Stimulated activated CD8-positive, alpha-beta memory T cell treated with anti-CD3 and anti-CD28 coated beads, Interleukin-12 subunit alpha, Interleukin-12 subunit beta, amount 100 ng/mL, for 24 hours (primary cell): Measurements from ENCODE around the gene CTNND2.

ENCODE experiments used
- DNase-seq: peaks from one replicate; pipeline ENCODE4 v3.0.0-alpha.2; 2020; ENCODE audit errors: extremely low read depth

The CTNND2 gene

GRCh38 chr5:10987925-10988504 is 916.2 kb downstream of the CTNND2 start:
- no peak for DNase-seq

GRCh38 chr5:10987276-10987924 is 916.8 kb downstream of the CTNND2 start:
- DNase-seq: no peak

GRCh38 chr5:10985721-10986110 is 918.5 kb downstream of the CTNND2 start:
- no peak for DNase-seq

GRCh38 chr5:10985091-10985720 is 919.0 kb downstream of the CTNND2 start:
- no peak for DNase-seq

- no peak for DNase-seq
Measured at GRCh38 chr5:10984021-10984715, 920.1 kb downstream of the CTNND2 start.

GRCh38 chr5:10982626-10983025 is 921.6 kb downstream of the CTNND2 start:
- DNase-seq: no peak

GRCh38 chr5:10981932-10982331 is 922.3 kb downstream of the CTNND2 start:
- no peak for DNase-seq

- no peak for DNase-seq
Measured at GRCh38 chr5:10977011-10977410, 927.2 kb downstream of the CTNND2 start.

GRCh38 chr5:10975945-10976344 is 928.3 kb downstream of the CTNND2 start:
- no peak for DNase-seq

GRCh38 chr5:10974850-10975249 is 929.4 kb downstream of the CTNND2 start:
- no peak for DNase-seq

- no peak for DNase-seq
Measured at GRCh38 chr5:10973316-10973715, 930.9 kb downstream of the CTNND2 start.

GRCh38 chr5:10969684-10970180 is 934.5 kb downstream of the CTNND2 start:
- no peak for DNase-seq

- DNase-seq: no peak
Measured at GRCh38 chr5:10964806-10965205, 939.4 kb downstream of the CTNND2 start.

- no peak for DNase-seq
Measured at GRCh38 chr5:10958728-10959127, 945.5 kb downstream of the CTNND2 start.

- no peak for DNase-seq
Measured at GRCh38 chr5:10949856-10950630, 954.2 kb downstream of the CTNND2 start.

GRCh38 chr5:10946050-10946449 is 958.2 kb downstream of the CTNND2 start:
- no peak for DNase-seq

GRCh38 chr5:10941900-10942299 is 962.3 kb downstream of the CTNND2 start:
- no peak for DNase-seq

GRCh38 chr5:10936081-10936855 is 968.0 kb downstream of the CTNND2 start:
- DNase-seq: no peak

- DNase-seq: no peak
Measured at GRCh38 chr5:10935536-10935935, 968.7 kb downstream of the CTNND2 start.

- DNase-seq: no peak
Measured at GRCh38 chr5:10934783-10935355, 969.4 kb downstream of the CTNND2 start.

GRCh38 chr5:10933121-10933520 is 971.1 kb downstream of the CTNND2 start:
- no peak for DNase-seq
